GM18907 (cell line): ENCODE data around the gene SLX4IP.
A peak's percentile ranks its signal among the peaks of the same experiment; 100 is the strongest.

Source experiments
- ATAC-seq: cut with Tn5 transposase; IDR thresholded peaks from one replicate; pipeline ENCODE4 v1.9.1; 2021; ENCODE audit warnings: mild to moderate bottlenecking, moderate library complexity; ENCODE audit not compliant: unreplicated experiment

The SLX4IP gene

DNA sequence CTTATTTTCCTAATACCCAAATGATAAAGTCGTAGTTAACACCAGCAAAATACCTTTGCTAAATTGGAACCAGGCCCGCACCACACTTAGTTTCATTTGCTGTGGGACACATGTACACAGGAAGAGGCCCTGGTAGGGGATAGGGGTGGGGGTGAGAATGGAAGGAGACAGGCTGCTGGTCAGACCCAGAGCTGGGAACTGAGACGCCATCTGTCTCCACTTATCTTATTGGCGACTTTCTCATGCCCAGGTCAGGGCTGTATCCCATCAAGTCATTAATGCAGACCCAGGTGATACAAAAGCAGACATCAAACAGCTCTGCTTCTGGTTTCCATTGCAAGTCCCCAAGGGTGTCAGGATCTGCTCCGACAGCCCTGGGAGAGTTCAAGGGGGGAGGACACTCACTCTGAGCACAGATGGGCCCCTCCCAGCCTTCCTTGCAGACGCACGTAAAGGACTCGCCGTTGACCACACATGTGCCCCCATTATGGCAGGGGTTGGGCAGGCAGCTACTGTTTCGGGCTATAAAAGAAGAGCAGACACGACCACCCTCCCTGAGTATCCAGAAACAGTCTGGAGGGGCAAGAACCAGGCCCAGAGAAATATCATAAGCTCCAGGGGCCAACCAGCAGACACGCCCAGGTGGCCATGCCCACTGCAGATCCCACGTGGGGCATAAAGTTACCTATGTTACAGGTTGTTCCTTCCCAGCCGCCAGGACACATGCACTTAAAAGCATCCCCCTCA, 209.5 kb downstream of the SLX4IP start:
- peak; percentile 80 for ATAC-seq

DNA sequence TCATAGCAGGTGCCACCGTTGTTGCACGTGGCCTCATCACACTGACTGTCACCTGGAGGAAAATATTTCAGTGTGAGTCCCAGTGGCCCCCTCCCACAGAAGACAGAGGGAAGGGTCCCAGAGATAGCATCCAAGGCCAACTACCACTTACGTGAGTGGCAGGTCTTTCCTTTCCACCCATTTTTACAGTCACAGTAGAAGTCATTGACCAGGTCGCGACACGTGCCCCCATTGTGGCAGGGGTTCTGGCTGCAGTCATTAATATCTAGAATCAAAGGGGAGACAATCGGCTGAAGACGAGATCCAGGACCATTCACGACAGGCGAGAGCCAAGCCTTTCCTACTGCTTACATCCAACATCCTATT, 210.1 kb downstream of the SLX4IP start:
- no peak for ATAC-seq

DNA sequence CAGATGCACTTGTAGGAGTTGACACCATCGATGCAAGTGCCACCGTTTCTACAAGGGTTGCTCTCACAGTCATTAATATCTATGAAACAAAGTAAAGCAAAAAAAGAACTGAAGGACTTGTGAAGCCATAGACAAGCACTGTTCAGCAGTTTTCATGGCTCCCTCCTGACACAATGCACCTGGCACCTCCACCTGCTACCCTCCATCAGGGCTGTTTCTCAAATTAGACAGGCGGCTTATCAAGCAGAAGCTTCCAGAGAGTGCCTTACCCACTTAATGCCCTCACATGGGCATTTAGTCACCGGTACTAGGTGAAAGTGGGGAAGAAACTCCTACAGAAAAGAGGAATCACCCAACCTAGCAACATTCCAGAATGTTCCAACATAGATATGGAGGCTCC, 210.9 kb downstream of the SLX4IP start:
- no peak for ATAC-seq

DNA sequence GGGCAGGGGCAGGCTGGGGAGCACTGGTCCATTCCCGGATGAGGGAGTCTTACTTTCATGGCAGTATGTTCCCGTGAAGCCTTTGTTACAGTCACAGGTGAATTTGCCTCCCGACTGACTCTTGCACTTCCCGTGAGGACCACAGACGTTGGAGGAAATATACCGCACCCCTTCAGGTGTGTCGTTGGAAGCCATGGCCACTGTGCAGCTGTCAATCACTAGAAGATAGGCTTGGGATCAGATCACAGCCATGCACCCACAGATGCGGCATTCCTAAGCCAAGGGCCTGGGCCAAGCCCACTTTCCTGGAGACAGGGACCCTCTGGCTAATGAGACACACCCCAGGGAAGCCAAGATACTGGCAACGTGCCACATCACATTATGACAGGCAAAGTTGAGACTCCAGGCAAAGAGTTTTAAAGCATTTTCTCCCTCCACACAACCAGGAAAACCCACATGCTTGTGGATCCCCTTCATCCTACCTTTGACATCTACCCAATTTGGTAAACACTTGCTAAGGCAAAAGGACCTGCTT, 211.8 kb downstream of the SLX4IP start:
- no peak for ATAC-seq

DNA sequence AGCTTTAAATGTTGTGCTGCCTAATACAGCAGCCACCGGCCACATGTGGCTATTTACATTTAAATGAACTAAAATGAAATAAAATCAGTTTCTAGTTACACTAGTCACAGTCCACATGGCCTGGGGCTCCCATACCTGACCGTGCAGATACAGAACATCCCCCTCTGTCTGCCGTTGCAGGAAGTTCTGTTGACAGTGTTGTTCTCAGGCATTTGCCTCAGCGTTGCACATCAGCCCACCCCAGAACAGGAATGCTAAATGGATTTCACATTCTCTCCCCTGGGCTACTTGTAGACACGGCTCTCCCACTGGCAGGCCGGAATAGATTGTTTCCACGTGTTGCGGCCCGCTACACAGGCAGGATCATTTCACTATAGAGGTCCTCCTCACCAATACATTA, 212.4 kb downstream of the SLX4IP start:
- no peak for ATAC-seq

DNA sequence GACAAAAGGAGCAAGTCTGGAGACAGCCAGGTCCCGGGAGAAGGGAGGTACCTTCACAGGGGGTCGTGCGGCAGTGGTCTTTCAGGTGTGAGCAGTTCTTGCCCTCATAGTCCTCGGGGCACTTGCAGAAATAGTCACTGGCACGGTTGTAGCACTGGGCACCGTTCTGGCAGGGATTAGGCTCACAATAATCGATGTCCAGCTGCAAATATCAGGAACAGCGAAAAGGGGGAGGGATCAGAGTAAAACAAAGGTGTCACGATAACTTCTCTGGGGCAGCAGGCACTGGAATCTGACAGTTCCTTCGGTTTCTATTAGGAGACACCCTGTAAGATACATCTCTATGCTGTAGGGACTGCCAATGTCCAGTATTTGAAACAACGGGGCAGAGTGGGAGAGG, 212.8 kb downstream of the SLX4IP start:
- no peak for ATAC-seq

DNA sequence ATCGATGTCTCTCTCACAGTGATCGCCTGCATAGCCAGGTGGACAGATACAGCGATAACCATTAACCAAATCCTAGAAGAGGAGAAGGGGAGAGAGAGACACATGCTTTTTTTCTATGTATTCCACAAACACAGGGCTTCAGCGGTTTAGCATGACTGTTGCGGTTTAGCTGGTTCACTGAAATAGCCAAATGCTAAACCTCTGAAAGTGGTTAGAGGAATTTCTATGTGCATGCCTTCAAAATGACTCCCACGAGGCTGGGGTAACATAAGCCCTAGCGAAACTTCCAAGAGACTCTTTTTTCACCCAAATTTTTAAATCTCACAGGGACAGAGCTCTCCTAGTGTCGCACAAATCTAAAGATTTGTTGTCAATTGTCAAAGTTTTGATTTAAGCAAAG, 213.5 kb downstream of the SLX4IP start:
- no peak for ATAC-seq

DNA sequence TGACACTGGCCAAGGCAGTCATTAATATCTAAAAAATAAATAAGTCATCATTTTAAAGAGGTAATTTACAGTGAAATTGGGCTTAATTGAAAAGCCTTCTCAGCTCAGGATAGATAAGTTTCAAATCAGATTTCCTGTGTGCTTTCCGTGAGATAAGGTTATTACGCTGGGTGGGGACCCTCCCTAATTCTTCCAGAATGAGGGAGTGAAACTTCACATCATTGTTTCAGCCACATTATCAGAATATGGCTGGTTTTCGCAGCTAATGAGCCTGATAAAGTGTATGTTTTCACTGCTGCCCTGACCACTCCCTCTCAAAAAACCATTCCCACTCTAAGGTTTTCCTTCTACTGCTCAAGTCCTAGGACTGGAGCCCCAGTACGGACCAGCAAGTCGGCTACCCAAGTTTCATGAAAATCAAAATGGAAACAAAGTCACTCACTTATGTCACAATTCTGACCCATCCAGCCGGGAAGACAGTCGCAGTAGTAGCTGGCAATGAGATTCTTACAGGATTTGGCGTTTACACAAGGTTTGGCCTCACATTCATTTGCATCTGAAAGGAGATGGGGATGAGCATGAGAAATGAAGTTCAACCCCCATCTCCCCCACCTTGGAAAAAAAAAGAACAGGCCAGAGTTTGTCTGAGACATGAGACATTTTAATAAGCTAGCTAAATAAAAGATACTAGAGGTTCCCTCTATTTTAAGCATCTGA, 214.1 kb downstream of the SLX4IP start:
- ATAC-seq: no peak

DNA sequence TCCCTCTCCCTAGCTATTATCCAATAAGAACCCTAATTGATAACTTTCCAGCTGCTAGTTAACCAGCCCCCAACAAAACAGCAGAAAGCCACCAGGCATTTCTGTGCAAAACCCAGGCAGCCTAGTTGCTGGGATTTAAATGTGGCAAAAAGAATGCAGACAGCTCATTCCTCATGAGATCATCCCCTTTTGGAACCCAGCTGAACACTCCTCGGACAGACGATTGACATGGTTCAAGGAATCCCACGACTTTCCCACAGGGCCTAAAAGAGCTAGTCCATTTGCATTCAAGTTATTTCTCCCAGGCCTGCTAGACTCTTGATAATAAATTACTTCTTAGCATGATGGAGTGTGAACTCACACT, 214.7 kb downstream of the SLX4IP start:
- ATAC-seq: no peak

DNA sequence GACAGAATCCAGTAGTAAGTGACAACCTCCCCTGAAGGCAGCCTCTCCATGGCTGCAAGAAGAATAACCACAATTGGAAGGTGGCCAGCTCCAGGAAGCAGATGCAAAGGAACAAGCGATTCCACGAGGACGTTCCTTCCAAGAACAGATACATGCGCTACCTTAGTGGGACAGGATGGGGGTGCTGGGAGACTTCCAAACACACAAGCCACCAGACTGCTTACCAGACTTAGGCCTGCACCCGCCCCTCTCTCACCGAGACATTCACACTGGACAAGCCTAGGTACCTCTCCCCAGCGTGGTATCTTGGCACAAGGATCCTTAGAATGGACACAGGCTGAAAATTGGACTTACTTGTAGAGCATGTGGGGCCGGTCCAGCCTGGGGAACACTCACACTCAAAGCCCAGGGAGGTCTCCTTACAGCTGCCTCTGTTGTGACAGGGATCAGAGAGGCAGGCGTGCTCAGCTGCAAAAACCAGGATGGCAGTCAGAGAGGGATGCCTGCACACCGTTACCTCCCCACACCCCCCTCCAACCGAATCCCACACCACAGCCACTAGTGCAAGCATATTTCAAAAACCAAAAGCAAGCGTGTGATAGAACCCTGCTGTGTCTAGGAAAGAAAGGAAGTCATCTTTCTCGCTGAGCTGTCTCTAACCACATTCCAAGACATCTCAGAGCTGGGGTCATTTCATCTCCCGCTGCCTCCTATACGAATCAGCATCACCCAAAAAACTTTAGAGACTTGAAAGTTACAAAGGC, 216.3 kb downstream of the SLX4IP start:
- no peak for ATAC-seq

DNA sequence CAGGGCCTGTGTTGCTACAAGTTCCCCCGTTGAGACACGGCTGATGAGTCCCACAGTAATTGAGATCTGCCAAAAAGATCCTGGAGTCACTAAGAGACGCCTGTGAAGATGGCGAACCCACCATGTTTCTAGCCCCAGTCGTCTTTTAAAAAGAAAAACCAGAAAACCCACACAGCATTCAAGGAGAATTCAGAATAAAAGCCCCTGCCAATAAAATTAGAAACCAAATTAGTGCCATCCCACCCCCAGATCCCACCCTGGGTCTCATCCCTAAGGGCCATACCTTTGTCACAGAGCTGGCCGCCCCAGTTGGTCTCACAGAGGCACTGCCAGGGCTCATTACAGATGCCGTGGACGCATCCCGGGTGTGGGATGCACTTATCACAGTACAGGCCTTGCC, 217.1 kb downstream of the SLX4IP start:
- ATAC-seq: no peak

DNA sequence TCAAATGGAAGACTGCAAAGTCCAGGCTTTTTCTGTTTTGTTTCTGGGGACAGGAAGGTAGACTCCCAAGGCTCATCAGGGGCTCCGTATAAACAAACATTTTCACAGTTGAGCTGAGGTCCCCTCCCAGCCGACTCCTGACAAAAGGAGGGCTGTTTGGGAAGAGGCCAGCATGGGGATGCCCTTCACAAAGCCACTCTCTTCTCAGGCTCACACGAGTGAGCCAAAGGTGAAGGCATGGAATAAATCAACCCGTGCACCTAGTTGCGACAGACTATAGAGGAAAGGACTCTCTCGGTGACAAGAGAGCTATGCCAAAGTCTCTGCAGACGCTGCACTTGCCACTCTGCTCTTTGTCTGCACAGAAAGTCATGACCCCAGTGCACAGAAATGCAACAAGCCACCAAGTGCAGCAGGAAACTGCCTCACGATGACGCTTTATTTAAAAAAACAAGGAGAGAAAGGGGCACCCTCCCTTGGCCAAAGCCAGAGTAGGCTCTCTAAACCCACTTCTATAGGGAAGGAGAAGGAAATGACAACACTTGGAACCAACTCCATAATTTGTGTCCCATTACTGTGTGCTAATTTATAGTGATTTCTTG, 217.7 kb downstream of the SLX4IP start:
- ATAC-seq: no peak

DNA sequence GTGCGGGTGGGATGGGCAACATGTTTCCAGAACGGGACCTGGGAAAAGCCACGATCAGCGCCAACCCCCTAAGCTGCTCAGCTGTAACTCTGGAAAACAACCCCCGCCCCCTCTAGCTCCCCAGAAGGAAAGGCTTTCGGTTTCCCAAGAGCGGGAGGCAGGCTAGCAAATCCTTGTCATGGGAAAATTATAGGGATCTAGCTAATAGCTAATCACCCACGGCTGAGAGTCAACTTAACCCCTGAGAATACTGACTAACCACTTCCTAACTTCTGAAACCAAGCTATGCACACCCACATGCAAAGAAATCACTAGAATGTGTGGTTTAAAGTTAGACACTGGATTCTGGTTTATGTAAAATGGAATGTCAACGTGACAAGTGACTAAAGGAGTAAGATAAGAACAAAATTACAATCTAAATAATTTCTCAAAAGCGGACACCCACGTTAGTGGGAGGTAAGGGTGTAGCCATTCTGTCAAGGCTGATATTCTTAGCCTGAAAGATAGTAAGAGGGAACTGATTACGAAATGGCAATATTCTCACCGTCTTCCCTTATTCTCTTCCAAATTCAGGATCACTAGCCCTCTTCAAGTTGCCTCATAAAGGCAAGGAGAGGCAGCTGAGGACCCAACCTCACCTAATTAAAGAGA, 218.6 kb downstream of the SLX4IP start:
- ATAC-seq: no peak

DNA sequence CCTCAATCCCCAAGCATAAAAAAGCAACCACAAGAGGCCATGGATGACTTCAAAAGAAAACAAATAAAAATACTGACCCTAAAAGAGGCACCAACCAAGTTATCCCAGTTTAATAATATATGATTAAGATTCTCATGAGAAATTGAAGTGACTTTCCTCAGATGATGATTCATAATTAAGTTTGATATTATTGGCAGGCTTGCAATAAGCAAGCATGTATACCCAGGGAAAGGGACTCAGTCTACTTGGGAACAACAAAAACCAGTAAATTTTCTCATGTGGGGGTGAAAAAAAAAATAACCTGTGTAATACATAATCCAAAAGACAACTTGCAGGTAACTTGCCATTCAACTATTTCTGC, 219.1 kb downstream of the SLX4IP start:
- ATAC-seq: peak; percentile 3

DNA sequence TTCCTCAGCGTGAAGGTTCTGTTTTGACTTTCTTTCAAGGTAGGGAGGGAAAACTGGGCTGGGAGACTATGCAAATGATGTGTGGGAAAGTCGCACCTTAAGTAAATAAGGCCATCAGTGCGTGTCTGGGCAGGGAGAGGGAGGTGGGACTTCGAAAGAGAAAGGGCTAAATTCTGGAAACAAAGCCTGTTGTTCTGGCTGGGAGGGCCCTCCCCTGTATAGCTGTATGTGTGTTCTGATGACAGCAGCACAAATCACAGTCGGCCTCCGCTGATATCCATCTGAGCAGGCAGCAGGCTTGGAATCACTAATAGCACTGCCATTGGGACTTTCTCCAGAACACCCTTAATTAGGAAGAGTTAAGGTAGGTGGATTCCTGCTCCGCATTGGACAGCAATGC, 219.5 kb downstream of the SLX4IP start:
- peak; percentile 76 for ATAC-seq

DNA sequence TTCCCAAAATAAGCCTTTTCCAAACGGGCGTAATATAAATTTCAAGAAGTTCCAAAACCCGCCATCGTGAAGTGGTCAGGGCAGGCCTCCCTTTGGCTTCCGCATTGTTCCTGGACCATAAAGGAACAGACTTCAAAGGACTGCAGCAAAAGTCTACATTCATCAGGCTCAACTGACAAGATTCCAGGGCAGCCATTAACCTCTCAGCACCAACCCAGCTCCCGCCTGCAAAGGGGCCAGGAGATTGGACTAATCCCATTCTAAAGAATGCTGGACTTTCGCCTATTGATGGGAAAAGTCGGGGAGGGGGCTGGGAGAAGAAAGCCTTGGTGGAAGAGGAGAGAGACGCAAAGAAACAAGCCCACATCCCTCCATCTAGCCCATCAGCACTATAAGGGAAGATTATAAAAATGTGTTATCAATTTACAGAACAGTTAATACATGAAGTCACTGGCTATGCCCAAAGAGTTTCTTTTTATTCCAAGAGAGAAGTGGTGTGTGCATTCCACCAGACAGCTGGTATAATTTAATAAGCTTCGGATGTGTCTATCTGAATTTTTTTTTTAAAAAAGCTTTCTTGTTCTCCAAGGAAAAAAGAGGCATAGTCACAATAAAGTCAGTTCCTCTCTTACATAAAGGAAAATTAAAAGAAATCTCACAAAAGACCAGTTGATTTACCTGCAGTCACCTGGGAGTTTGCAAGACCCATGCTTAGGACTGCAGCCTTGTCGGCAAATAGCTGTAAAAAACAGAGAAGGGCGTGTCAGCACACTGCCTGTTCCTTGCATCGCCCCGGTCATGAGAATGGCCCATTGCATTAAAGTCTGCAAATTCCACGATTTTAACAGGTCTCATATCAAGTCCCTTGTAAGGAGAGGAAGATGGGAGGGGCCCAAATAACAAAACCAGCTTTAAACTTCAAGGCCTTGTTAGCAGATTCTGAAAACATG, 220.9 kb downstream of the SLX4IP start:
- ATAC-seq: no peak

DNA sequence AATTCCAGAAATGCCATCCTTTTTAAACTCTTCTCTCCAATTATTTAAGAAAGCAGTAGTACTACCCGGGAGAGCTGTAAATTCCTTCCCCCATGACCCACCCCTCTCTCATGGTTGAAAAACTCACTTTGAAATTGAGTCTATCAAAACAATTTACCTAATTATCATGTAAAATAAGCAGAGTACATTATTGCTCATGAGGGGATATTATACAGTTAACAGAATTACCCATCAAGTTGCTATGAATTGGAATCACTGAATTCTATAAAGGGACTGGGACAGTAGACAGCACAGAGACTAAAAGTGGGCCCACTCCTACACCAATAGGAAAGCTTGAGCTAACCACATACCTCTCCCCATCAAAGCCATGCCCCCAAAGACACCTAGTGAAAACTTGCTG, 222.3 kb downstream of the SLX4IP start:
- ATAC-seq: no peak

DNA sequence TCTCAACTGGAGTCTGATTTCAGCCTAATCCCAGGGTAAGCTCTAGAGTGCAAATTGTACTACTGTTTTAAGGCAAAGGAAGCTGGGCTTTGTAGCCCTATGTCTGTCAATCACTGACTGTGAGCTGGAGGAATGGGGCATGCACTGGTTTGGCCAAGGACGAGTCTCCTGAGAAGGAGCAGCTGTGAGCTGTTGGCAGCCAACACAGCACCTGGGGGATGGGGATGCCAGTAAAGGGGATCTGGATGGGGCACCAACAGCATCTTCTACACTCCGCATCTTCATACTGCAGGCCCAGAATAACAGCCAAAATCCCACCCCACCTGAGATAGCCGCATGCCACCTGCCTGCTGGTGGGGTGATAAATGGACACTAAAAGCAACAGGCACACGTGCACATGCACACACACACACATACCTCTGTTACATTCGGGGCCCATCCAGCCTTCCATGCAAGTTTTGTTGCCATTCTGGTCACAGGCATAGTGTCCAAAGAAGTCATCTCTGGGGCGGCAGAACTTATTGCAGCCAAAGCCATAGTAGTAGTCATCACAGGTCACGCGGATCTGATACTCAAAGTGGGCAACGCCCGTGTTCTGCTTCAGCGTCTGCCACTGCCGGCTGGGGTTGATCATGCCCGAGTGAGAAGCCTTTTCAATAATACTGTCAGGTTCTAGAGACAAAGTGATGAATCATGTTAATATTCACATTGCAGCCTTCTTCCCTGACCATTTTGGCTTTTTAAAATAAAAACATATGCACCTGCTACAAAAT, 223.1 kb downstream of the SLX4IP start:
- ATAC-seq: no peak
